Parathyroid adenoma (tissue), 2 donors: ENCODE measurements around the gene NOL9.
"Not testable (repeated sequence)": the region's sequence is repeated elsewhere in the genome, so short reads cannot be mapped to it uniquely, and the experiment has no call there.

Experiments
- H2AFZ ChIP-seq: fragments of 300-600 bp; sonication (generic); one replicate; pipeline ENCODE4 v1.7.0; 2017; ENCODE audit warnings: antibody characterized with exemption, mild to moderate bottlenecking
- H3K27ac ChIP-seq: fragments of 300-600 bp; sonication (generic); one replicate; pipeline ENCODE4 v1.7.0; 2017
- H3K27me3 ChIP-seq: fragments of 300-600 bp; sonication (generic); one replicate; pipeline ENCODE4 v1.7.0; 2017; ENCODE audit warnings: low read length; ENCODE audit not compliant: control insufficient read depth, insufficient read depth
- H3K36me3 ChIP-seq: fragments of 300-600 bp; sonication (generic); one replicate; pipeline ENCODE4 v1.7.0; 2017; ENCODE audit warnings: low read length; ENCODE audit not compliant: control insufficient read depth, insufficient read depth
- H3K4me1 ChIP-seq: fragments of 300-600 bp; sonication (generic); one replicate; pipeline ENCODE4 v1.7.0; 2017; ENCODE audit warnings: control low read depth
- H3K4me2 ChIP-seq: fragments of 300-600 bp; sonication (generic); one replicate; pipeline ENCODE4 v1.7.0; 2017; ENCODE audit warnings: low read length
- H3K4me3 ChIP-seq: fragments of 300-600 bp; sonication (generic); one replicate; pipeline ENCODE4 v1.7.0; 2017; ENCODE audit warnings: low read depth, low read length
- H3K79me2 ChIP-seq: fragments of 300-600 bp; sonication (generic); one replicate; pipeline ENCODE4 v1.7.0; 2017; ENCODE audit warnings: control low read depth
- H3K9ac ChIP-seq: fragments of 300-600 bp; sonication (generic); one replicate; pipeline ENCODE4 v1.7.0; 2017; ENCODE audit warnings: mild to moderate bottlenecking
- H3K9me3 ChIP-seq: fragments of 300-600 bp; sonication (generic); one replicate; pipeline ENCODE4 v1.7.0; 2017; ENCODE audit warnings: low read length; ENCODE audit not compliant: control insufficient read depth
- TF ChIP-seq, protein P1 (sequence below): fragments of 300-600 bp; sonication (generic); IDR thresholded peaks from one replicate; pipeline ENCODE4 v1.7.0; 2017; ENCODE audit warnings: antibody characterized with exemption, mild to moderate bottlenecking
- donor health status: primary hyperparathyroidism.

Gene NOL9

GRCh38 chr1:6572653-6573383 lies 18.5 kb upstream of the NOL9 start:
- Histone ChIP-seq H3K36me3 (no peaks in the 10 kb centered on the region), H3K4me3 (no peak overlapping the region), H2AFZ (no peak overlapping the region), H3K9me3 (no peaks in the 10 kb centered on the region), H3K4me2 (no peak overlapping the region), H3K9ac (no peak overlapping the region), H3K79me2 (no peaks in the 10 kb centered on the region), H3K27ac (no peak overlapping the region), H3K27me3 (no peaks in the 10 kb centered on the region), H3K4me1 (no peaks in the 10 kb centered on the region)
- TF ChIP-seq, protein P1, sequence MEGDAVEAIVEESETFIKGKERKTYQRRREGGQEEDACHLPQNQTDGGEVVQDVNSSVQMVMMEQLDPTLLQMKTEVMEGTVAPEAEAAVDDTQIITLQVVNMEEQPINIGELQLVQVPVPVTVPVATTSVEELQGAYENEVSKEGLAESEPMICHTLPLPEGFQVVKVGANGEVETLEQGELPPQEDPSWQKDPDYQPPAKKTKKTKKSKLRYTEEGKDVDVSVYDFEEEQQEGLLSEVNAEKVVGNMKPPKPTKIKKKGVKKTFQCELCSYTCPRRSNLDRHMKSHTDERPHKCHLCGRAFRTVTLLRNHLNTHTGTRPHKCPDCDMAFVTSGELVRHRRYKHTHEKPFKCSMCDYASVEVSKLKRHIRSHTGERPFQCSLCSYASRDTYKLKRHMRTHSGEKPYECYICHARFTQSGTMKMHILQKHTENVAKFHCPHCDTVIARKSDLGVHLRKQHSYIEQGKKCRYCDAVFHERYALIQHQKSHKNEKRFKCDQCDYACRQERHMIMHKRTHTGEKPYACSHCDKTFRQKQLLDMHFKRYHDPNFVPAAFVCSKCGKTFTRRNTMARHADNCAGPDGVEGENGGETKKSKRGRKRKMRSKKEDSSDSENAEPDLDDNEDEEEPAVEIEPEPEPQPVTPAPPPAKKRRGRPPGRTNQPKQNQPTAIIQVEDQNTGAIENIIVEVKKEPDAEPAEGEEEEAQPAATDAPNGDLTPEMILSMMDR, result no peak

- Histone ChIP-seq H3K4me1 (no peaks in the 10 kb centered on the region), H3K9ac (no peak overlapping the region), H3K4me3 (no peak overlapping the region), H3K4me2 (no peak overlapping the region), H3K27ac (no peak overlapping the region), H3K79me2 (no peaks in the 10 kb centered on the region), H3K36me3 (no peaks in the 10 kb centered on the region), H2AFZ (no peak overlapping the region), H3K9me3 (no peaks in the 10 kb centered on the region), H3K27me3 (no peaks in the 10 kb centered on the region)
- TF ChIP-seq, protein P1, result no peak
Measured at GRCh38 chr1:6570987-6571386, 16.7 kb upstream of the NOL9 start.

DNA sequence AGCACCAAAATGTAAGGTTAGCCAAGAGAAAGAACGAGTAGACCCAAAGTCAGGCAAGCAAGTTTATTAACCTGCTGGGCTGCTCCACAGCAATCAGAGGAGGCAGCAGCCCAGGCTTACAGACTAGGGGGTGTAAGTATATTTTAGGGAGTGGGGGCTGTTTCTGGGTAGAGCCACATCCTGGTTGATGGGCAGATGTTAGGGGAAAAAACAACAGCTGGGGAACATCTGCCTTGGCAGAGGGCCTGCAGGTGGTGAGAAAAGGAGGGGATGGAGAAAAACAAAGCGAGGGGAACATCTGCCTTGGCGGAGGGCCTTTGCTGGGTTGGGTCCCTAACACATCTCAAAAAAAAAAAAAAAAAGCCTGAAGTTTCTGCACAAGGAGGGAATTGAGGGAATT lies 15.8 kb upstream of the NOL9 start:
- no peaks in the 10 kb centered on the region for H3K4me1 ChIP-seq
- no peak overlapping the region for H3K27ac ChIP-seq
- H3K27me3 ChIP-seq, result no peaks in the 10 kb centered on the region
- no peak overlapping the region for H3K4me3 ChIP-seq
- TF ChIP-seq, protein P1, result no peak
- H2AFZ ChIP-seq, result no peak overlapping the region
- H3K4me2 ChIP-seq, result no peak overlapping the region
- H3K79me2 ChIP-seq, result no peaks in the 10 kb centered on the region
- no peaks in the 10 kb centered on the region for H3K9me3 ChIP-seq
- H3K9ac ChIP-seq, result no peak overlapping the region
- H3K36me3 ChIP-seq, result no peaks in the 10 kb centered on the region

GRCh38 chr1:6569033-6569432 lies 14.7 kb upstream of the NOL9 start:
- no peak overlapping the region for H3K4me2 ChIP-seq
- H3K36me3 ChIP-seq, result no peaks in the 10 kb centered on the region
- no peaks in the 10 kb centered on the region for H3K9me3 ChIP-seq
- no peak overlapping the region for H3K27ac ChIP-seq
- no peaks in the 10 kb centered on the region for H3K27me3 ChIP-seq
- H3K4me3 ChIP-seq, result no peak overlapping the region
- H3K79me2 ChIP-seq, result no peaks in the 10 kb centered on the region
- H3K4me1 ChIP-seq, result no peaks in the 10 kb centered on the region
- no peak overlapping the region for H2AFZ ChIP-seq
- TF ChIP-seq, protein P1, result no peak
- H3K9ac ChIP-seq, result no peak overlapping the region

GRCh38 chr1:6560267-6560666 lies 6.0 kb upstream of the NOL9 start:
- Histone ChIP-seq H3K27me3 (no peaks in the 10 kb centered on the region), H2AFZ (no peak overlapping the region), H3K4me2 (no peak overlapping the region), H3K36me3 (no peaks in the 10 kb centered on the region), H3K4me3 (no peak overlapping the region), H3K79me2 (no peaks in the 10 kb centered on the region), H3K27ac (no peak overlapping the region), H3K4me1 (no peaks in the 10 kb centered on the region), H3K9ac (no peak overlapping the region), H3K9me3 (no peaks in the 10 kb centered on the region)
- TF ChIP-seq, protein P1, result no peak

- H3K36me3 ChIP-seq, H3K4me2 ChIP-seq, H3K9ac ChIP-seq, H3K4me3 ChIP-seq, H2AFZ ChIP-seq, H3K4me1 ChIP-seq, H3K27ac ChIP-seq, H3K9me3 ChIP-seq, H3K79me2 ChIP-seq, H3K27me3 ChIP-seq: not testable (repeated sequence)
Measured at GRCh38 chr1:6559161-6559560, 4.8 kb upstream of the NOL9 start.
